Stimulated activated CD8-positive, alpha-beta memory T cell treated with anti-CD3 and anti-CD28 coated beads, Interleukin-2, amount 100 ng/mL, for 1 hour (primary cell): ENCODE results near the gene RGL3.
"Not testable (repeated sequence)": the region's sequence is repeated elsewhere in the genome, so short reads cannot be mapped to it uniquely, and the experiment has no call there.

Experiments
- DNase-seq, 2 donors: peaks; one replicate each; pipeline ENCODE4 v3.0.0-alpha.2; 2020; ENCODE audit warnings: low read depth in 2 of 2

Gene RGL3

DNA sequence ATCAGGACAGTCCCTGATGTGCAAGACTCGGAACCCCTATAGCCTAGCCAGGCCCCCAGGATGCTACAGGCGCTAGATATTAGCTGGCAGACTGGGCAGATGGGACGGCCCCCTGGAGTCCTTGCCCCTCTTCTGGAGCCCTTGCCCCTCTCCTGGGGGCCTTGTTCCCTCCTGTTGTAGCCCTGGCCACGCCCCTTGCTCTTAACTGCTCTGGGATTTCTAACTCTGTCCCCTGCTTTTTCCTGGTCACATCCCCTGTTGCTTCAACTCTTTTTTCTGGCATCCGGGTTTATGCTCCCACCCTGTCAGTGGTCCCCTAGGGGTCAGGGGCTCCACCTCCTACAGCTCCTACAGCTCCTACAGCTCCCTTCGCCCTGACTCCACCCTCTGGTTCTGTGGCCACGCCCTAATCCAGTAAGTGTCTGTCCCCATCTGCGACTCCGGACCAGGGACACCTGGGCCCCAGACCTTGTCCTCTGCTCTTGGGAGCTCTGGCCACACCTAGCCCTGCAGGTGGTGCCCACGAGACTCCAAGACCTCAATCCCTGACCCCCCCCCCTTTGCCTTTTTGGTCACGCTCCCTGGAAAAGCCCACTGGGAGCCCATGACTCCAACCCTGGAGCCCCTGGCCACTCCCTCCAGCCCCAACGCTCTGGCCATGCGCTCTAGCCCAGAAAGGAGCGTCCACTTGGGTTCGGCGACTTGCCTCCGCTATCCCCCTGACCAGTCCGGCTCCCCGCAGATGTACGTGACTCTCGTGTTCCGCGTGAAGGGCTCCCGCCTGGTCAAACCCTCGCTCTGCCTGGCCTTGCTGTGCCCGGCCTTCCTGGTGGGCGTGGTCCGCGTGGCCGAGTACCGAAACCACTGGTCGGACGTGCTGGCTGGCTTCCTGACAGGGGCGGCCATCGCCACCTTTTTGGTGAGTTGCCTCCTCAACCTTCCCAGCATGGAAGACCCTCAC, 57.1 kb downstream of the RGL3 start:
- DNase-seq: no peak

DNA sequence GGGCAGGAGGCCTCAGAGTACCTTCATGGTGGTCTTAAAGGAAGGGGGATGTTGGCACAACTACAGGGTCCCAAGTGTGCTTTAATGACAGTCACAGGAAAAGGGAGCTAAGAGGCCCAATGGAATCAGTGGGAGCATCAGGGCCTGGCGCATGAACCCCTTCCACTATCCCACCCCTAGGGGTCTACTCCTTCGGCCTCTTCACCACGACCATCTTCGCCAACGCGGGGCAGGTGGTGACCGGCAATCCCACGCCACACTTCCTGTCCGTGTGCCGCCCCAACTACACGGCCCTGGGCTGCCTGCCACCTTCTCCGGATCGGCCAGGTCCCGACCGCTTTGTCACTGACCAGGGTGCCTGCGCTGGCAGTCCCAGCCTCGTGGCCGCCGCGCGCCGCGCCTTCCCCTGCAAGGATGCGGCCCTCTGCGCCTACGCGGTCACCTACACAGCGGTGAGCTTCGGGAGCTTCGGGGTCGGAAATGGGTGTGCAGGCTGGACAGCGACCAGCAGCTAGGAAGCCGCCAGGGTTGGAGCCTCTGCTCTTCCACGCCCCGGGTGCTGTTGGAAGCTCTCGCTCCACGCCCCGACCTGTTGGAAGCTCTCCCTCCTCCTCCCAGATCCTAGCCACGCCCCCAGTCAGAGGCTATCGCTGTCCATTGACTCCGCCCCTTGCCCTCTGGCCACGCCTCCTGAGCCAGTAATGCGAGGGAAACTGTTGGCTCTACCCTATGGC, 57.9 kb downstream of the RGL3 start:
- no peak for DNase-seq

DNA sequence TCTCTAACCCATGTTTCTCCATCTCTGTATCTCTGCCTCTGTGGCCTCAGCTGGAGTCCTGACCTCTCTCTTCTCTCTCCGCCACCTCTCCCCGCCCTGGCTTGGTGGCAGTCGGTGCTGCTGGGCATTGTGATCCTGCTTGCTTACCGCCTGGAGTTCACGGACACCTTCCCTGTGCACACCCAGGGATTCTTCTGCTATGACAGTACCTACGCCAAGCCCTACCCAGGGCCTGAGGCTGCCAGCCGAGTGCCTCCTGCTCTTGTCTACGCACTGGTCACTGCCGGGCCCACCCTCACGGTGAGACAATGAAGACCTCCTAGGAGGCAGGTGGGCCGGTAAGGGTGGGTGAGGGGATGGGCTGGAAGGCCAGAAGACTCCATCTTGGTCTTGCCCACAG, 59.7 kb downstream of the RGL3 start:
- no peak for DNase-seq

DNA sequence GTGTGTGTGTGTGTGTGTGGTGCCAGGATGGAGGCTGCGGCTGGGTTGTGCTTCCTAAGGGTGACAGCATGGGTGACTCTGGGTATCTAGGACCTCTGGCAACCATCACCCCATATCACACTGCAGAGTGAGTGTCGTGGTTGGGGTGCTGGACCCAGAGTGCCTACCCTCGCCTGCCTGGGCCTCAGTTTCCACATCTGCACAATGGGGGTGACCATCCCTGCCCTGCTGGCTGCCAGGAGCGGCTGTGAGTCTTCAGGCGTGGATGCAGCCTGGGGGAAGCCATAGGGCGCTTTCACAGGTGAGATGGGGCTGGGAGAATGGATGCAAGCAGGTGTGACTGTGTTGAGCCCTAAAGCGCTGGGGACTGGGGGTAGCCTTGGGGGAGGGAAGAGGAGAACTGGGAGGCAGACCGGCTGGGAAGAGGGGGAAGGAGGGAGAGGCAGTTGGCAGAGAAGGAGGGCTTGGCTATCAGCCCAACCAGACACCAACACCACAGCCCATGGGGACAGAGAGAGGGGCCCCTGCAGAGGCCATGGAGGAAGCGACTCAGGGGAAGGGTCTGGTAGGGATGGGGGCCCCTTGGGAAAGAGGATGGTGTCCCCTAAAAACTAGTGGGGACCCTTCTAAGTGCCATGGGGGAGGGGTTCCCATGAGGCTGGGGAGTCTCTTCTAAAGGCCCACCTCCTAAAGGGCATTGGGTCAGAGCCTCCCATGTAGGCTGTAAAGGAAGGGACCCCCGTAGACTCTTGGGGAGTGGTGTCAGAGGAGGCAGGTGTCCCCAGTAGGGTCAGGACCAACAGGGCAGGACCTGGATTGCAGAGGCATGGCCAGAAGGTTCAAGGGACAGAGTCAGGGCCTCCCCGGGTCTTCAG, 62.2 kb downstream of the RGL3 start:
- no peak for DNase-seq

DNA sequence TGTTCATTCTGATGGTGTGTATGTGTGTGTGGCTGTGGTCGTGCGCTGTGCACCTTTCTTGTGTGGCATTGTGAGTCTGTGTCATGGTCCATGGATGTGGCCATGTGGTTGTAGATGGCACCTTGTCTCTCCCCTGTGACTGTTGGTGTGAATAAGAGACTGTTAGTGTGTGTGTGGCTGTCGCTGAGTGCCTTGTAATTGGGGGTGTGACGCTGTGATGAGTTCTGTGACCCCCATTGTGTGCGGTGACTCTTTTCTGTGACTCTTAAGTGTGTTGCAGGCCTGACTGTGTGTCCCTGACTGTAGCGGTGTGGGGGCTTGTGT, 63.1 kb downstream of the RGL3 start:
- no peak for DNase-seq

DNA sequence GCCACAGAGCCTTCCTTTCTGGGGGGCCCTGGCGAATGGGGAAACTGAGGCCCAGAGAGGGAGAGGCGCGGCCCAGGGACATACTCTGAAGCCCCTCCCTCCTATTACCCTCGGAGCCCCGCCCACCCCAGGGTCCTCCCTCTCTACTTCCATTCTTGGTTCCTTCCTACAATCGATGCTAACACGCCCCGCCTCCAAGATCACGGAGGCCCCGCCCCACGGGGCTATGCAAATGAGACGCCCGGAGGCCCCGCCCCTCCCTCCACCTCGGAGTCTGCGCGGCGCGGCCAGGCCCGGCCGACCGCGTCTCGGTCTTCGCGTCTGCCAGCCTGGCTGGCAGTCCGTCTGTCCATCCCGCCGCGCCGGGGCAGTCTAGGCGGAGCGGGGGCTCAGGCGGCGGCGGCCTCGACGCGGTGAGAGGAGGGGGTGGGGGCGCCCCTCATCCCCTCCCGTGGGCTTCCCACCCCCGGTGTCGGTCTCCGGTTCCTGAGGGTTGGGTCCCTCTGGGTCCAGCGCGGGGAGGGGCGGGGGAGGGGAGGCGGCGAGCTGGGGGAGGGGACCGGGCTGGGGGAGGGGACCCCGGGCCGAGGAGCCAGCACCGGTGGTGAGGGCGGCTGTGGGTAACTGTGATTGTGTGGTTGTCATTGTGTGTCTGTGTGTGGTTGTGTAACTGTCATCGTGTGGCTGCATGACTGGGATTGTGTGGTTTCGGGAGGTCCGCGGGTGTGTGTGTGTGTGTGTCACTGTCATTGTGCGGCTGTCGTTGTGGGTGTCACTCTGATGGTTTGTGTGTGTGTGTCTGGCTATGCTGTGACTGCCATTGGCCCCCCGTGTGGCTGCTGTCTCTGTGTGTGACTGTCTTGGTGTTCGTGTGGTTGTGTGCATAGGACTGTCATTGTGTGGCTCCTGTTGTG, 63.7 kb downstream of the RGL3 start, which contains the start of gene PLPPR2:
Gene PLPPR2 (plus strand): TSS at position 273 of the 914 bp plus-strand sequence. CDS start 2,242 bp downstream, outside the sequence.
- DNase-seq: peak; percentile 49 to 66

DNA sequence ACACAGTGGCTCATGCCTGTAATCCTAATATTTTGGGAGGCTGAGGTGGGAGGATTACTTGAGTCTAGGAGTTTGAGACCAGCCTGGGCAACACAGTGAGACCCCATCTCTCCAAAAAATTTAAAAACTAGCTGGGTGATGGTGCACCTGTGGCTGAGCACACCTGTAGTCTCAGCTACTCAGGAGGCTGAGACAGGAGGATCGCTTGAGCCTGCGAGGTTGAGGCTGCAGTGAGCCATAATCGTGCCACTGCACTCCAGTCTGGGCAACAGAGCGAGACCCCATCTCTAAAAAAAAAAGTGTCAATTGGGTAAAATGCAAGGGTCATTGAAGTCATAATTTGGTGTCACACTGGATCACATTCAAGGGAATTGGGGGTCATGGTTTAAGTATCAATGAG, 65.0 kb downstream of the RGL3 start:
- not testable (repeated sequence) for DNase-seq

DNA sequence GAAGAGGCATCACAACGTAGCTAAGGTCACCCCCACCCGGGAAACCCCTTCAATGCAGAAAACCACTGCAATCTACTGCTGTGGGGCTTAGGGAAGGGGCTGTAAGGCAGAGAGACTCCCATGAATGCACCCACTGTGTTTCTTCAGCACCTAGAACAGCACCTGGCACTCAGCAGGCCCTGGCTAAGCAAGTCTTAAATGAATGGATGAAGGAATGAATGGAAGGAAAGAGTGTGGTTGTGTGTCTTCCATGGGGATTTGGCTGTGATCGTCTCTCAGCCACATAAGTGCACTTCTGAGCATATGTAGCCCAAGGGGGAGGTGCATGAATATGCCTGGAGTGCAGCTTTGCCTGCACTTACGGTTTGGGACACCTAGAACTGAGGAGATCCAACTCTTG, 69.9 kb downstream of the RGL3 start:
- DNase-seq: no peak

DNA sequence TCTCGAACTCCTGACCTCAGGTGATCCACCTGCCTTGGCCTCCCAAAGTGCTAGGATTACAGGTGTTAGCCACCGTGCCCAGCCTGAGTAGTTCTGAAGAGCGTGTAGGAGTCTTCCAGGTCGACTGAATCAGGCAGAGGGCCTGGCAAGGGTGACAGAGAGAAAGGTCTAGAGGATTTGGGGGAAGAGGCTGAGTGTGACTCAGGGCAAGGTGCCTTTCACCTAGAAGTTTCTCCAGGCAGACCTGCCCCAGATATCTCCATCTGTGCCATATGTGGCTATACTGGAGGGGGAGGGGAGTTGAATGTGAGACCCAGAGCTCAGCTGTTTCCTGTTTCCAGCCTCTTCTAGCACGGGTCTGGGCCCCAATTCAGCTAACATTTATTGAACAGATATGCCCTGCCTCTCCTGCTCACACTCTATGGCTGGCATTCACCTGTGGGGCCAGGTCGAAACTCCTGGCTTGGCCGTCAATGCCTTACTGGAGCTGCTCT, 71.5 kb downstream of the RGL3 start:
- DNase-seq: no peak

DNA sequence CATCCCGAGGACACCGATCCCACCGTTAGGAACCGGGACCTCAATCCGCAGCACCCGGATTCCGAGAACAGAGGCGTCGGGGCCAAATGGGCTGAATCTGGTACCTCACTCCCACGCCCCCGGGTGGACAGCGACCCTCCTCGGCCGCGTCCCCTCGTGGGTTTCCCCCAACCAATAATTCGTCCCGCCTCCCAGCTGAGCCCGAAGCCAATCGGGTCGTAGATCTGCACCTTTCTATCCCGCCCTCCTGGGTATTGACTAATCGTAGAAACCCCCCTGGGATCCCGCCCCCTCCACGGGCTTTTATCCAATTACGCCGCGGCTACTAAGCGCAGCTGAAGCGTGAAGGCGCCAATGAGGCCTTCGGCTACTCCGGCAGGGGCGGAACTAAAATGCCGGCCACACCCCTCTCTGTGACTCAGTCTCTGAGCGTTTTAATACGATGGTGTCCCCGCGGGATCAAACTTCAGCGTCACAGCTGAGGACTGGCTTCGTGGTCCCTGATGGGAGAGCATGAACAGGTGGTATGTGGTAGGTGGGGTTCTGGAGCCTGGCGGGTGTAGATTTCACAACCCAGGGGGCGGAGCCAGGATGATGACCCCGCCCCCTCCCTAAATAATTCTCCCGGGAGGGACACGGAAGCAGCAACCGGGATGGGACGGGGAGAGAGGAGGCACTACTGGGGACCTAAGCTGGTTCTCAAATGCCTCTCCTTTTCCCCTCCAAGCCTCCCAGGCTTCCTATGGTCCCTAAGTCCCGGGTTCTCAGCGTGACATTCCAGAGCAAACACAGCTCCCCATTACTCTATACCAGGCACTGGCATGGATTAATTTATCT, 72.8 kb downstream of the RGL3 start, which contains the start of the genes CCDC159 and TMEM205:
Gene CCDC159 (plus strand): TSS at position 416 of the 837 bp plus-strand sequence. CDS start 88 bp downstream, at position 504.
Gene TMEM205 (minus strand): TSS at position 165 of the 837 bp plus-strand sequence. CDS start 649 bp downstream, outside the sequence.
- peak; percentile 96 to 98 for DNase-seq

DNA sequence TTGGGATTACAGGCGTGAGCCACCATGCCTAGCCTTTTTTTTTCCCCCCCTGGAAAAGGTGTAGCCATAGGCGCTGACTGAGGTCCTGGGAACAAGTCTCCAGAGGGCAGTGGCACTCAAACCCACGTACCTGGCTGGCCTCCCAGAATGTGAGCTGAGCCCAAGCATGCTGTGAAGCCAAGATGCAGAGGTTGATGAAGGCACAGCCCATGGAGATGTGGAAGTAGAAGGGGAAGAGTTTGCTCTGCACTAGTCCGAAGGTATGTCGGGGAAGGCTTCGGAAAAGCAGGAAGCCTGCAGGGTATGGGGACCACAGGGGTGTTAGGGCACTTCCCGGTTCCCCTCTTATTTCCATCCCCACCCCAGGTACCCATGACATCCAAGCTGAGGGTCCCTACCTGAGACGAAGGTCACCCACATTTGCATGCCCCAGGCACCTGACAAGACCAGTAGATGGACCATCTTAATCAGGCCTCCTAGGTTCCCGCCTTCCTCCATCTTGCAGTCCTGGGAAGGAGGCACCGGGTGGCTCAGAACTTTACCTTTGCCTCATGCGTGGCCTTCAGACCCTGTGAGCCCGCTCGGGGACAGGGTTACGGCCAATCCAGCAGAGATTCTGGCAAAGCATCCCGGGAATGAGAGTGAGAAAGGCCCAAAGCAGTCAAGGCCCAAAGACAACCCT, 73.9 kb downstream of the RGL3 start:
- DNase-seq: no peak
